ENCODE measurements around the gene ANKRD11.

Gene ANKRD11

DNA sequence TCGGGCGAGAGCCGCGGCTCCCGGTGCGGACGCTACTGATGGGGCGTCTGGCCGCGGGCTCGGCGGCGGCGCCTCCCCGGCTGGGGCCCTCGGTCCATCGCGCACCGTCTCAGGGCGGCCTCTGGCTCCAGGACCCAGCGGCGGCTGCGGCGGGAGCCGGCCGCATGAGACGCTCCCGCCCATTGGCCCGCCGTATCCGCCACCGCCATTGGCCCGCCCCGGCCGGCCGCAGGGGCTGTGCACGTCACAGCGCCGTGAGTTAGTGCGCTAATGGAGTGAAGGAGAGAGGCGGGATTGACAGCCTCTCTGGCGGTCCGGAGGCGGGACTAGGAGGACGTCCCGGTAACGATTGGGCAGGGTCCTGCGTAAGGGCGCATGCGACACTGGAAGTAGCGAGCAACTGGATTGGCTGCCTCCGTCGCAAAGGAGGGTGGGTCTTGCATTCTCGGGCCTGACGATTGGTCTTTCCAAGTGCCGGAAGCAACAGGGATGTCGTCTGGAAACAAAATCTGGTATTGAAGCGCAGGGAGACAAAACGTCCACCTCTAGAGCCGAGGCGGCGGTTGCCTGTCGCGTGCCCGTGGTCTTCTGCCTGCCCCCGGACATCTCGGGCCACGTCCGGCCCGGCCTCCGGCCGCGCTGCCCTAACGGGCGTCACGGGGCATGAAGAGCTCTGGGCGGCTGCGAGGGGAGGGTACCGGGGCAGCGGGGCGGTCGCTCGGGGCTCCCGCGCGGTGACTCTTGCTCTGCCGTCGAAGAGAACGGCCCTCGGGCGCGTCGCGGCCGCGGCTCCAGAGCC, at the start of gene ANKRD11:
Gene ANKRD11, minus strand, starts transcription at position 123 of the 799 bp plus-strand sequence. CDS start 173,542 bp downstream, outside the sequence.
- peak; percentile 99 for DNase-seq

- no peak for DNase-seq
Observed at GRCh38 chr16:89538286-89538685, 47.9 kb upstream of the ANKRD11 start.

DNA sequence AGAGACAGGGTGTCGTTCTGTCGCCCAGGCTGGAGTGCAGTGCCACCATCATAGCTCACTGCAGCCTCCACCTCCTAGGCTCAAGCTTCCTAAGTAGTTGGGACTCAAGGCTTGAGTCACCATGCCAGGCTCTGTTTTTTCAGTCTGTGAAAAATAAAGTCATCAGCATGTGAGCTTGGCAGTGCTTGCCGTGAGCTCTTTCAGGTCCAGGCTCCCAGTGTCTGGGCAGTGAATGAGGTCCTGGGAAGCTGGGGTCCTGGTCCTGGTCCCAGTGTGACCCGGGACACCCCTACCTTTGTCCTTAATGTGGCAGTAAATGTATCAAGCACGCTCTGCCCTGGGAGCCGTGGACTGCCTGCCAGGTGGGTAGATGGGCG, 47.2 kb upstream of the ANKRD11 start:
- no peak for DNase-seq

GRCh38 chr16:89536886-89537548, 46.7 kb upstream of the ANKRD11 start:
- no peak for DNase-seq

DNA sequence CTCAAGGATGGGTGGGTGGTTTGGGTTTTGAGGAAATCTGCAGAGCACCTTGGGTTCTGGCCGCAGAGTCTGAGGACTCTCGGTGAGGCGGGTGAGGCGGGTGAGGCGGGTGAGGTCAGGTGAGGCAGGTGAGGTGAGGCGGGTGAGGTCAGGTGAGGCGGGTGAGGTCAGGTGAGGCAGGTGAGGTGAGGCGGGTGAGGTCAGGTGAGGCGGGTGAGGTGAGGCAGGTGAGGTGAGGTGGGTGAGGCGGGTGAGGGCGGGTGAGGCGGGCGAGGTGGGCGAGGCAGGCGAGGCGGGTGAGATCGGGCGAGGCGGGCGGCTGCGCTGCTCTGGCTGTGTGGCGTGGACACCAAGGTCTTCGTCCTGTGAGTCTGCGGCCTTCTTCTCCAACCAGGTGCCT, 46.0 kb upstream of the ANKRD11 start:
- DNase-seq = no peak

DNA sequence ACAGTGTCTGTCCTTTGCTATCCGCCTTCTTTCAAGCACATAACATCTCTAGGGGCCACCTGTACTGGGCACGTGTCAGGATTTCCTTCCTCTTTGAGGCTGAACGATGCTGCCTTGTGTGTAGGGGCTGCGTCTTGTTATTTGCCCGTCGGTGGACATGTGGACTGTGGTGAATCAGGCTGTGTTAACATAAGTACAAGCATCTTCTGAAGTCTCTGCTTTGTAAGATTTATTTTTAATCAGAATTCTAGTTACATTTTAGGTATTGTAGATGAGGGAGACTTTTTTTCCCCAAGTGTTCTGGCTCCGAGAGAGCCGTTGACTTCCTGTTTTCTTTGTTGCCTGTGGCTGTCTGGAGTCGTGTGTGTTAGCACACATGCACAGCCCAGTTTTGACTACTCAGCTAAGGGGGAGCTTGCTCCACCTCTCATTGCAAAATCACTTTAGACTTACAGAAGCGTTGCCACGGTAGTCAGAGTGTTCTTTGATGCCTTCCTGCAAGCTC, 43.9 kb upstream of the ANKRD11 start:
- peak; percentile 46 for DNase-seq

- DNase-seq = no peak
Observed at GRCh38 chr16:89531821-89532526, 41.6 kb upstream of the ANKRD11 start.

- no peak for DNase-seq
Observed at GRCh38 chr16:89530401-89531381, 40.3 kb upstream of the ANKRD11 start.

GRCh38 chr16:89529097-89529496, 38.7 kb upstream of the ANKRD11 start:
- DNase-seq = no peak

GRCh38 chr16:89525146-89525913, 35.0 kb upstream of the ANKRD11 start:
- DNase-seq = no peak

GRCh38 chr16:89523680-89524344, 33.5 kb upstream of the ANKRD11 start:
- no peak for DNase-seq

DNA sequence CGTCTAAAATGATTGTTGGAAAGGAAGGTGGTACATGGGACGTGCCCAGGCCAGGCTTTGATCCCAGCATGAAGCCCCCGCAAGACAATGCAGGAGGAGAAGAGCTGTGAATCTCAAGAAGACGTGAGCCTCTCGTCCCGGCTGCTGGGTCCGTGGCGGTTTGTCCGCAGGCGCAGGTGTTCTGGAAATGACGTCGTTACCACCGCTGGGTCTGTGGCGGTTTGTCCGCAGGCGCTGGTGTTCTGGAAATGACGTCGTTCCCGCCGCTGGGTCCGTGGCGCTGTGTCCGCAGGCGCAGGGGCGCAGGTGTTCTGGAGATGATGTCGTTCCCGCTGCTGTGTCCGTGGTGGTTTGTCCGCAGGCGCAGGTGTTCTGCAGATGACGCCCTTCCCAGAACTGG, 31.9 kb upstream of the ANKRD11 start:
- no peak for DNase-seq

- DNase-seq = no peak
Observed at GRCh38 chr16:89519881-89520280, 29.5 kb upstream of the ANKRD11 start.

- DNase-seq = no peak
Observed at GRCh38 chr16:89517128-89517527, 26.8 kb upstream of the ANKRD11 start.

- no peak for DNase-seq
Observed at GRCh38 chr16:89512453-89512852, 22.1 kb upstream of the ANKRD11 start.

GRCh38 chr16:89511374-89511773, 21.0 kb upstream of the ANKRD11 start:
- no peak for DNase-seq

GRCh38 chr16:89510526-89510925, 20.2 kb upstream of the ANKRD11 start:
- no peak for DNase-seq

DNA sequence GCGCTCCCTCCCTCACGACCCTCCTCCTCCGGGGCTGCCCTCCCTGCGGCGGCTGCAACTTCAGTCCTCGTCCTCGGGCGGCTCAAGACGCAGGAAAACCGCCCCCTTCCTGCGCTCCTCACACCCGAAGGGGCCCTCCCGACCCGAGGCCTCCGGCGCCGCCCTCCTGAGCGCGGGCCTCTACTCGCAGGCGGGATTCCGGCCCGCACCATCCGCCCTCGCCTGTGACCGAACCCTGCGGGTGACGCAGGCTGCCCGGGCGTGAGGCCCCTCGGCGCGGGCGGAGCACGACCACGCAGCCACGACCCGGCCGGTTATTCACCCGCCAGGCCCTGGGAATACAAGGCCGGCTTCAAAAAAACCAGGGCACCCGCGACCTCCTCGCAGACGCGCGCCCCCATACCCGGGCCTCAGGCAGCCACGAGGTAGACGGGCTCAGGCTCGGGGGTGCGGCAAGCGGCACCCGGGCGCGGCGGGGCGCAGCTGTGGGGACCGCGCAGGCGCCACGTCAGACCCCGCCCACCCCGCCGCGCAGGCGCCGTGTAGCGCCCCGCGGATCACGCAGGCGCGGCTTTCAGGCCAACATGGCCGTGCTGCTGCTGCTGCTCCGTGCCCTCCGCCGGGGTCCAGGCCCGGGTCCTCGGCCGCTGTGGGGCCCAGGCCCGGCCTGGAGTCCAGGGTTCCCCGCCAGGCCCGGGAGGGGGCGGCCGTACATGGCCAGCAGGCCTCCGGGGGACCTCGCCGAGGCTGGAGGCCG, 17.7 kb upstream of the ANKRD11 start, which contains the start of gene SPG7:
Gene SPG7, plus strand, starts transcription at position 570 of the 757 bp plus-strand sequence. Its CDS starts 15 bp downstream, at position 585.
- DNase-seq = peak; percentile 91

DNA sequence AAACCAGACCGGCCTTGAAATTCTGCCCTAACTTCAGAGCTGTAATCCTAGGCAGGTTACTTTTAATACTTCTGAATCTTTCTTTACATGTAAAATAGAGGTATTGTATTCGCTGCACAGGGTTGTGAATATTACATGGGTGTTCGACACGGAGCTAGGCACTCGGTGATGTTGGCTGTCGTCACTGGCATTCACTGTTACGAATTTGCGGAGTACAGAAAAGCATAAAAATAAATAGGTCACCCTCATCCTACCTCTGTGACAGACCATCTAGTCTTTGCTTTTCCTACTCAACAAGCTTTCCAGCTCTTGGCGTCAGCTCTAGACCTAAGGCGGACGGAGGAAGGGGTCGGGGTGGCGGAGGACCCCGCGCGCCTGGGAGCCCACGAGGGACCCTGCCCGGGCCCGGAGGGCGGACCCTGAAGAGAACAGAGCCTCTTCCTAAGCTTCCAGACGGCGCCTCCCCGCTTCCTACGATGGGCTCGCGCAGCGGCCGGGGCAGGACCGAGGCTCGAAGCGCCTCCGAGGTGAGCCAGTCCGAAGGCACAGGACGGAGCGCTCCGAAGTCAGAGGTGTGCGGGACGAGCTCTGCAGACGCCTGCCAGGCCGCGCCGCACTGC, 17.0 kb upstream of the ANKRD11 start:
- peak; percentile 22 for DNase-seq

- DNase-seq = peak; percentile 51
Observed at GRCh38 chr16:89506791-89507191, 16.4 kb upstream of the ANKRD11 start.
